Activated effector memory CD4-positive, alpha-beta T cell treated with Interleukin-2 at 50 U/mL for 16 hours (primary cell): ENCODE results near the gene MZT2B.
"Not testable (repeated sequence)": the region's sequence is repeated elsewhere in the genome, so short reads cannot be mapped to it uniquely, and the experiment has no call there.

Experiments used
- DNase-seq: peaks from one replicate; pipeline ENCODE4 v3.0.0-alpha.2; 2020

MZT2B gene

GRCh38 chr2:130220505-130220904, 38.4 kb downstream of the MZT2B start:
- DNase-seq, result not testable (repeated sequence)

- DNase-seq, result not testable (repeated sequence)
Observed at GRCh38 chr2:130222523-130222922, 40.5 kb downstream of the MZT2B start.

GRCh38 chr2:130228005-130228404, 45.9 kb downstream of the MZT2B start:
- DNase-seq, result not testable (repeated sequence)

GRCh38 chr2:130228467-130229160, 46.6 kb downstream of the MZT2B start:
- DNase-seq, result not testable (repeated sequence)

- DNase-seq, result peak; percentile 5
Observed at GRCh38 chr2:130229161-130229510, 47.1 kb downstream of the MZT2B start.

GRCh38 chr2:130230376-130230775, 48.3 kb downstream of the MZT2B start:
- not testable (repeated sequence) for DNase-seq

- not testable (repeated sequence) for DNase-seq
Observed at GRCh38 chr2:130230907-130231306, 48.8 kb downstream of the MZT2B start.

- no peak for DNase-seq
Observed at GRCh38 chr2:130231656-130232055, 49.6 kb downstream of the MZT2B start.

GRCh38 chr2:130233066-130233465, 51.0 kb downstream of the MZT2B start:
- not testable (repeated sequence) for DNase-seq

GRCh38 chr2:130239581-130239980, 57.5 kb downstream of the MZT2B start:
- DNase-seq, result not testable (repeated sequence)
